Superior temporal gyrus (tissue), 1 donor: Measurements from ENCODE around the gene OR8H2.
"Not testable (repeated sequence)": the region's sequence is repeated elsewhere in the genome, so short reads cannot be mapped to it uniquely, and the experiment has no call there.

Source experiments
- DNase-seq: peaks from one replicate; pipeline ENCODE4 v3.0.0-alpha.2; 2016; ENCODE audit errors: extremely low spot score

Gene OR8H2

DNA sequence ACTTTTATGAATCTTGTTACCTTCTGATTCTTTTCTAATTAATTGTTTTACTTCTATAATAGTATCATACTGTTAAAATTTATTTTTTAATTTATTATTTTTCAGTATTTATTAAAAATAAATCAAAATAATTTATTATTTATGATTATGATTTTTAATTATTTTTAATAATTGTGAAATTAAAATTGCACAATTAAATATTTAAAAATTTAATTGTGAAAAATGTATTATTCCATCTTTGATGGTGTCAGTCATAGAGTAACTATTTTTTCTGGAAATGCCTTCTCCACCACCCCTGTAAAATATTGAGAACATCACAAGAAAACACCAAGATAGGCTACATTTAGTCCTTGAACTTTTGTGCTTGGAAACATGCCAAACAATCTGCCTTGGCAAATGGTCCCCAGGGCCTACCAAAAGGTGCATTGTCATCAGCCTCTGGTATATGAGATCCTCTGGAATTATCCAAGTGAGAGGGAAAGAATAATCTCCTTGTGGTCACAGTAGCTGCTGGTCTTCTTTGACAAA, at the start of gene OR8H2:
TSS of gene OR8H2 (plus strand) at position 478 of the 528 bp plus-strand sequence. CDS start 1,356 bp downstream, outside the sequence.
- no peak for DNase-seq

DNA sequence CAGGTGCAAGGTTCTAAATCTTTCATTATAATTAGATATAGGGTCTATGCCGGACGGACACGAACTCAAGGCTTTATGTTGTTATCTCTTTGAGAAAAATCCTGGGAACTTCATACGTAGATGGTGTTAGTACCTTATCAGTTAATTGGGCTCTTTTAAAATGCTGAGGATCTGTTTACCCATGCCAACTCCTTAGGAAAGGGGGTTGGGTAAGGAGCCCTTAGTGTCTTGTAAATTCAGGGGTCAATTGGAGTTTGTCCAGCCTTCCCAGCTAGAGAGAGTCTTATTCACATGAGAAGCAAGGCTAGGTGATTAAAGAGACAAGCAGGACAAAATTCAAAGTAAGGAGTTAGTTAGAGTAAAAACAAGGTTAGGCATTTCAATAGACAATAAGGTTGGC, 47.1 kb upstream of the OR8H2 start:
- DNase-seq, result not testable (repeated sequence)

GRCh38 chr11:56057661-56058237, 45.7 kb upstream of the OR8H2 start:
- DNase-seq, result not testable (repeated sequence)

DNA sequence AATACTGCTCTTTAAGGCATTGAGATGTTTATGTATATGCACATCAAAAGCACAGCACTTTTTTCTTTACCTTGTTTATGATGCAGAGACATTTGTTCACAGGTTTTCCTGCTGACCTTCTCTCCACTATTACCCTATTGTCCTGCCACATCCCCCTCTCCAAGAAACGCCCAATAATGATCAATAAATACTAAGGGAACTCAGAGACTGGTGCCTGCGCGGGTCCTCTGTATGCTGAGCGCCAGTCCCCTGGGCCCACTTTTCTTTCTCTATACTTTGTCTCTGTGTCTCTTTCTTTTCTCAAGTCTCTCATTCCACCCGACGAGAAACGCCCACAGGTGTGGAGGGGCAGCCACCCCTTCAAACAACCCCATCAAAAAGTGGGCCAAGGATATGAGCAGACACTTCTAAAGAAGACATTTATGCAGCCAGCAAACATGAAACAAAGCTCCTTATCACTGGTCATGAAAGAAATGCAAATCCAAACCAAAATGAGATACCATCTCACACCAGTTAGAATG, 45.2 kb upstream of the OR8H2 start:
- DNase-seq, result not testable (repeated sequence)

- no peak for DNase-seq
Observed at GRCh38 chr11:56066980-56067379, 36.5 kb upstream of the OR8H2 start.

- DNase-seq, result no peak
Observed at GRCh38 chr11:56089697-56090096, 13.8 kb upstream of the OR8H2 start.

- no peak for DNase-seq
Observed at GRCh38 chr11:56093008-56093407, 10.5 kb upstream of the OR8H2 start, which contains the start of gene OR8I2. Gene OR8I2, plus strand, starts transcription at chr11:56093308. Its CDS starts 0 bp downstream, at chr11:56093308.

DNA sequence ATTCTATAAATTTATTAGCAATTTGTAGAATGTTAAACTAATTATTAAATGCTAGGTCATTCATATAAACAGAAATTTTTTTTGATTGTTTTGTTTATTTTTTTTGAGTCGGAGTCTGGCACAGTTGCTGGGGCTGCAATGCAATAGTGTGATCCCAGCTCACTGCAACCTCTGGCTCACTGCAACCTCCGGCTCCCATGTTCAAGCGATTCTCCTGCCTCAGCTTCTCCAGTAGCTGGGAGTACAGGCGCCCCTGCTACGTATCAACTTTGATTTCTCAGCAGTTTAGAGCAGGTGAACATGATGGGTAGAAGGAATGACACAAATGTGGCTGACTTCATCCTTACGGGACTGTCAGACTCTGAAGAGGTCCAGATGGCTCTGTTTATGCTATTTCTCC, 18.6 kb downstream of the OR8H2 start, which contains the start of gene OR8H3:
TSS of gene OR8H3 (plus strand) at position 301 of the 400 bp plus-strand sequence. CDS start at position 301, 0 bp downstream.
- no peak for DNase-seq

- DNase-seq, result no peak
Observed at GRCh38 chr11:56140151-56140661, 36.7 kb downstream of the OR8H2 start, which contains the start of gene OR8J3. Gene OR8J3, minus strand, starts transcription at chr11:56140201. Its CDS starts 2,483 bp downstream, at chr11:56137718.

DNA sequence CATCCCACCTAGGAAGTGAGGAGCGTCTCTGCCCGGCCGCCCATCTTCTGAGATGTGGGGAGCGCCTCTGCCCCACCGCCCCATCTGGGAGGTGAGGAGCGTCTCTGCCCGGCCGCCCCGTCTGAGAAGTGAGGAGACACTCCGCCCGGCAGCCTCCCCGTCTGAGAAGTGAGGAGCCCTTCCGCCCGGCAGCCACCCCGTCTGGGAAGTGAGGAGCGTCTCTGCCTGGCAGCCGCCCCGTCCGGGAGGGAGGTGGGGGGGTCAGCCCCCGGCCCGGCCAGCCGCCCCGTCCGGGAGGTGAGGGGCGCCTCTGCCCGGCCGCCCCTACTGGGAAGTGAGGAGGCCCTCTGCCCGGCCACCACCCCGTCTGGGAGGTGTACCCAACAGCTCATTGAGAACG, 40.2 kb downstream of the OR8H2 start:
- DNase-seq, result not testable (repeated sequence)

DNA sequence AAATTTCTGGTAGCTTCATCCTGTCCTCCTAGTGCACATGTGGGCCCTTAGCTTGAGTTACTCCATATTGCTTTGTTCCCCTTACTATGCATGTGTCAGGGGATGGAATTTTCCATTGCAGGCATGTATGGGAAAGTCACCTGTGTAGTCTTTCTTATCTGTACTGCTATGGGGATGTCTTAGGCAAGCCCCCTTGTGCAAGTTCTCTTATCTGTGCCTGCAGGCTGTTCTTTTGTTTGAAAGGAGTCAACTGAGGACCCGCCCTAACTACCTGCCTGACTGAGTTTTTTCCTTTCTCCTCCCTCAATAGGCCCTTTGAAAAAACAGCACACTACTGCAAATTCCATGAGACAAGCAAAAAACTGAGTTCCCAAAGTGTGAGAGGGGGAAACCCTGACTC, 47.9 kb downstream of the OR8H2 start:
- DNase-seq, result no peak

DNA sequence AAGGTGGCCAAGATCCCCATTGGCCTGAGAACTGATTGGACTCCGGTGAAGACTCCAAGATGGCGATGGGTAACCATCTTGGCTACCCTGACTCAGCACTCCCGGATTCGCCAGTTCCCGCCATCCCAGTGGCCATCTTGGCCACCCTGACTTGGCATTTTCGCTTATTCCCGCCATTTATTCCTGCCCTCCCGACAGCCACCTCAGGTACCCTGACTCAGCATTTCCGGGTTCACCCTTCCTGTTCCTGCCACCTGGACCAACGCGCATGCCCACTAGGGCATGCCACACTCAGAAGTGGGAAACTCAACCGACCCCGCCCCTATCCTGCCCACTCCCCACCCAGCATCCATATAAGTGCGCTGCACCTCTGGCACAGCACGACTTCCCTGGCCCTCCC, 48.8 kb downstream of the OR8H2 start:
- DNase-seq, result no peak
